ENCODE results near the gene POU3F3.

GRCh38 chr2:104825124-104825865, 28.6 kb upstream of the POU3F3 start:
- TF ChIP-seq POLR2A (IDR thresholded peaks at IDR 0.05) (no peak), CTCF (IDR thresholded peaks at IDR 0.05) (no peak)

All from adrenal gland (tissue), 5 donors.